DMS153 treated with DMSO at 0.1 percent for 48 hours (cell line): ENCODE results near the gene KRTAP10-3.
"Not testable (repeated sequence)": the region's sequence is repeated elsewhere in the genome, so short reads cannot be mapped to it uniquely, and the experiment has no call there.

Experiments used
- DNase-seq: peaks from one replicate; lab custom pipeline; 2025; ENCODE audit not compliant: unreplicated experiment; lab: John Stamatoyannopoulos, UW

The KRTAP10-3 gene

DNA sequence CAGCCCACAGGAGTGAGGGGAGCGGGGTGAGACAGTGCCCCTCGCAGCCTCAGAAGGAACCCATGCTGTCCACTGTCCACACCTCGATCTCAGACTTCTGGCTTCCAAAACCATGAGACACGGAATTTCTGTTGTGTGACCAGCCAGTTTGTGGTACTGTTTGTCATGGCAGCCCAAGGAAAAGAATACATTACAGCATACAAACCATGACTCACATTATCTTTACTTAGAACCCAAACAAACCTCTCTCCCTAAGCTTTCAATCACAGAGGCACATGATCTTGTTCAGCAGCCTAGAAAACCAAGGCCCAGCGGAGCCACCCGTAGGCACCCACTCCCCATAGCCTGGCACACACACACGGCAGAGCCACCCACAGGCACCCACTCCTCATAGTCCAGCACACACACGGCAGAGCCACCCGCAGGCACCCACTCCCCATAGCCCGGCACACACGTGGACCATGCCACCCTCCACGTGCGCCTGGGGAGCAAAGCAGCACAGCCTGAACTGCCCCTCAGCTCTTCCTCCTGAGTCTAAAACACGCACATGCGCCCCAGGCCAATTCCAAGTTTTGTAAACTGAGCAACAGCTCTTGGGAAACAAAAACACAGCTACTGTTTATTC lies 14.5 kb upstream of the KRTAP10-3 start:
- DNase-seq = no peak

DNA sequence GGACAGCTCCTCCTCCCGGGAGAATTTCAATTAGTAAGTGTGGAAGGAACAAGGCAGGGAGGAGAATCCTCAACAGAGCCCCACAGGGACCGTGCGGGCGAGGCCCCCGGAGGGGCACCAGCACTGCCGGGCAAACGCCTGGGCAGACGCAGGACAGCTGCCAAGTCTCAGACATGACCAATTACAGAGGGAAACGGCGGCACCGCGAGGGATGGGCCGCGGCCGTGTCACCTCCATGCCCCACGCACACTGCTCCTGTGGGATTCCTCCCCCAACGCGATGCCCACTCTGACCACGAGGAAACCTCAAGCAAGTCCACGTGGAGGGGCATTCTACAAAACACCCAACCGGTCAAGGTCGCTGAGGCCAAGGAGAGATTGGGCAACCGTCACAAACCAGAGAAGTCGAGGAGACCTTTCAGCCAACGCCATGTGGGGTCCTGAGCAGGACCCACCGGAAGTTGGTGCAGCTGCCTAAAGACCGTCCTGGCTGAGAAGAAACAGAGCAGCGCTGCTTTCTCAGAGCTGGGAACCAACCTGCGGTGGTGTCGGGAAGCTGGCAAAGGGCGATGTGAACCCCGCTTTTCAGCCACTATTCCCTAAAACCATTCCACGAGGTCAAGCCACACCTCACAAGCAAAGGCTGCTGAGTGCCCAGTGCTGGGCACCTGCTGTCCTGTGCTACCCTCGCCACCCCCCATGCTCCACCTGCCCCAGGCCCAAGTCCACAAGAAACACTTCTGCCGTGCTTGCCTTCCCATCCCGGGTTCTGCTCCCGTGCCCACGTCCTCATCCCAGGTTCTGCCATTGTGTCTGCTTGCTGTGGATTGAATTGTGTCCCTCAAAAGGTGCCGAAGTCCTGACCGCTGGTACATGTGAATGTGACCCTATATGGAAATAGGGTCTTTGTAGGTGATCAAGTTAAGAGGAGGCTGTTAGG lies 13.5 kb upstream of the KRTAP10-3 start:
- no peak for DNase-seq

DNA sequence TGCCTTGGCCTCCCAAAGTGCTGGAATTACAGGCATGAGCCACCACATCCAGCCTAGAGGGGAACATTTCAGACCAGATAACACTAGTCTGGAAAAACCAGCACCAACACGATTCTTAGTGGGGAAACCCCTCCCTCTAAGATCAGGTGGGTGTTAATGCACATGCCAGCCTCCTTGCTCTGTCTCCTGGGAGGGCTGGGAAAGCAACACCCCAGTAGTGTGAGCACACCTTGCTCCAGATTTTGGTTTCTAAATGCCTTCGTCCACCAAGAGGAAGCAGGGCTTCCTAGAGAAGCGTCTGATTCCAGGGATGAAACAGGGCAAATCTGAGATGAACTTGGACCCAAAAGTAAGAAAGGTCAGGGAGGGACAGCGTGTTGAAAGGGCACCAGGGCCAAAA lies 12.7 kb upstream of the KRTAP10-3 start:
- no peak for DNase-seq

DNA sequence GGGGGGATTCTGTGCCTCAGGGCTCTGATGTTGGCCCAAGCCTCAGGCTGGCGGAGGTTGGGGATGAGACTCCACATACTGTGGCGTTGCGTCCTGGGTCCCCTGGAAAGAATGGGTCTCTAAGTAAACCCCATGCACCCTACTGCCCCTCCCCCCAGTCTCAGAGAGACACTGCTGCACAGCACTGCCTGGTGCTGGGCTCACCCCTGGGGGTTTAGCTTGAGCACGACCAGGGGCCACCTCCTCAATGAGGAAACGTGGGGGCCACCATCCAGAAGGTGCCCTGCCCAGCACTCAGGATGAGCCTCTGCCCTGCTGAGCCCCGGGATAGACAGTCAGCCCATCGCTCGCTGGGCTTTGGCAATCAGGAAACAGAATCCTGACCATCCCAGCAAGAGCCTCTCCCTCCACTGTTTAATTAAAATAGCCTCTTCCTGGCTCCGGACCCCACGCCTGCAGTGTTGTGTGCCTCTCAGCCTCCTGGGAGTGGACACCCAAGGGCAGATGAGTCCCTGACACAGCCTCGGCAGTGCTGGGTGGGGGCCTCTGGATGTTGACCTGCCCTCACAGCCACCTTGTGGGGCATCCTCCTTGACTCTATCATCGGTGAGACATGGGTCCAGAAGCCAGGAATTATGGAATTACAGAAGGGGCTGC lies 11.4 kb upstream of the KRTAP10-3 start:
- DNase-seq = no peak

DNA sequence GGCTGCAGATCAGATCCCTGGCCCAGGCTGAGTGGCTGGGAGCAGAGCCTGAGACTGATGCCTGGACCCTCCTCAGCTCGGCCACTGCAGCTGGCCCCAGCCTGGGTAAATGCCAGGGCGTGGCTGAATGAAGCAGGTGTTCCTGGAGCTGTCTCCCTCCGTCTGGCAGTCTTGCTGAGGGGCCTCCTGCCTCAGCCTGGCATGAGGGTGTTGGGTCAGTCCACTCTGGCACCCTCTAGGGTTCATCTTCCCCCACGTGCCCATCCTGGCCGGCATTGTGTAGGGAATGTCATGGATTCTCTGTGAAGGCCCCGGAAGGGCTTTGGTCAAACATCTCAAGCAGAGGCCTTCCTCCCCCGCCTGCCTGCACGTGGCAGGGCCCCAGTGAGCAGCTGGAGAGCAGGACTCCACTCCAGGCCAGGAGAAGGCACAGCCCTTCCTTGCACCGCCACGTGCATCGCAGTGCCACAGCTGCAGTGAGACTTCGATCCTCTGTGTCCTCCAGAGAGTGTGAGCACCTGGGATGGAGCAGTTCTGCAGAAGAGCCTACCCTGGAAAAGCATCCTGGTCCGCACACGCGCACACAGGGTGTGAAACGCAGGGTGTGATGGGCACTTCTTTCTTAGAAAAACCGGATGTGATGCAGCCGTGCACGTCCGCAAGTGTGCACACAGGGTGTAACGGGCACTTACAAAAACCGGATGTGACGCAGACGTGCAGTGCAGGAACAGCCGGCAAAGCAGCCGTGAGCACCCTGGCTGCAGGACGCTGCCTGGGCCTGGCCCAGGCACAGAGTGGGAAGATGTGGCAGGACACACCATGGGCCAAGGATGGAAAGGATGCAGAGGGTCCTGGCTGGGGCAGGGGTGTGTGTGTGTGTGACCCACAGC lies 10.3 kb upstream of the KRTAP10-3 start:
- no peak for DNase-seq

DNA sequence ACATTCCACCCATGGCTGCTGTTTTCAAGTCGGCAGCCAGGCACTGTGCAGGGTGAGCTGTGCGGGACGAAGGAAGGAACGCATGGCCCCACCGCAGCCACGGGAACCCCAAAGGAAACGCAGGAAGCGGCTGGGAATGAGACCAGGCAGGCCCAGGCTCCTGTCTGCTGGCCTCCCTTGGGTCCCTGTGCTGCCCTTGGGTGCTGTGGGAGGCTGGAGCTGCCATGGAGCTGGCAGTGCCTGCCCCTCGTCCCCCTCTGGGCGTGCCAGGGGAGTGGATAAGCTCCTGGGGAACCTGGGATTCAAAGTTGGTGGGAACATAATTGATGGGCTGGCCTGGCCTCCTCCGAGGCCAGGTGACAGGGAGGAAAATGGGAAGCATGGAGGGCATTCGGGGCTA lies 9.7 kb upstream of the KRTAP10-3 start:
- DNase-seq = no peak

DNA sequence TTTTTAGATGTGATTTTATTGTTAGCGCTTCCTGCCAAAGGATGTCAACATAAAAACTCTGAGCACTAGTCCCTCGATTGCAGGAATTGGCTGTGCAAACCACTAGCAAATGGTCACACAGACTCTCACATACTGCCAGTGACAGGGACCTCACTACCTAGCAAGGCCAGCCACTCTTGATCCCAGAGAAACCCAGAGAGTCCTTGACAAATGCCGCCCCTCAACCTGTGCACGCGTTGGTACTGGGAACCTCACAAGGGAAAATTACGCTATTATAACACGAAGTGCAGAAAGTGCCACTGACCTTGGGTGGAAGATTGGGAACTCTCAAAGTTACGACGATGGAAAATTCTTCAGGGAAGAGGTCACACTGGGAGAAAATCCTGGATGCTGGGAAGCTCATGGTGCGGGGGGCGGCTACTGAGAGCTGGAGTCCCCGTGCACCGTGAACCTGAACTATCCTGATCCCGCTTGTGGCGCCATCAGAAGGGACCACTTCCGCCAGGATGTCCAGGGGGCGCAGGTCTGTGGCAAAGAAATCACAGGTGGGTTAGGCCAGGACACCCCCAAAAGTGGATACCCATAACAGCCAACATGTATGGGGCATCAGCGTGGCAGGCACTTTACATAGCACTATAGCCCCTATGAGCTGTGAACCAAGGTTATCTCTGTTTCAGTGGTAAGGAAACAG lies 9.0 kb upstream of the KRTAP10-3 start:
- DNase-seq = no peak

DNA sequence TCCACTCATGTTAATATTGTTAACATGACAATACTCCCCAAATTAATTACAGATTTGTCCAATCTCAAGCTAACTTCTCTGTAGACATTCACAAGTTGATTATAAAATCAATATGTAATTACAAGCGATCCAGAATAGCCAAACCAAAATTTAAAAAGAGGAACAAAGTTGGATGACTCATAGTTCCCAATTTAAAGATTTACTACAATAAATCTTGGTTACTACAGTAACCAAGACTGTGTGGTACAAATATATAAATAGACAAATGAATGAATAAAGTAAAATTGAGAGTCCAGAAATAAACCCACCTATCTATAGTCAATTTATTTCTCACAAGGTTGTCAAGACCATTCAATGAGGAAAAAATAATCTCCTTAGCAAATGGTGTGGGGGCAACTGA lies 7.8 kb upstream of the KRTAP10-3 start:
- no peak for DNase-seq

DNA sequence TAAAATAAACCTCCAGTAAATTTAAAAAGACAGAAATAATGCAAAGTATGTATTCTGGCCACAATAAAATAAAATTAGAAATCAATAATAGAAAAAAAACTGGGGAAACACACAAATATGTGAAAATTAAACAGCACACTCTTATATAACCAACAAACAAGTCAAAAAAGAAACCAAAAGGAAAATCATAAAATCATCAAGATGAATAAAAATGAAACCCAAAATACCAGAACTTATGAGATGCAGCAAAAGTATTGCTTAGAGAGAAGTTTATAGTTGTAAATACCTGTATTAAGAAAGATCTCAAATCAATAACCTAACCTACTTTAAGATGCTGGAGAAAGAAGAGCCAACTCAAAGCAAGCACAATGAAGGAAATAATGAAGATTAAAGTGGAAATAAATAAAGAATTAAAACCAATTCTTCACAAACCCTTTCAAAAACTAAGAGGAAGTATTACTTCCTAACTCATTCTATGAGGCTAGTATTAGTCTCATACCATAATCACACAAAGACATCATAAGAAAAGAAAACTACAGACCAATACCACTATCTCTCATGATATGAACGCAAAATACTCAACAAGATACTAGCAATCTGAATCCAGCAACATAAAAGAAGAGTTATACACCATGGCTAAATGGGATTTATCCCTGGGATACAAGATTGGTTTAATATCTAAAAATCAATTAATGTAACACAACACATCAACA lies 6.4 kb upstream of the KRTAP10-3 start:
- no peak for DNase-seq

DNA sequence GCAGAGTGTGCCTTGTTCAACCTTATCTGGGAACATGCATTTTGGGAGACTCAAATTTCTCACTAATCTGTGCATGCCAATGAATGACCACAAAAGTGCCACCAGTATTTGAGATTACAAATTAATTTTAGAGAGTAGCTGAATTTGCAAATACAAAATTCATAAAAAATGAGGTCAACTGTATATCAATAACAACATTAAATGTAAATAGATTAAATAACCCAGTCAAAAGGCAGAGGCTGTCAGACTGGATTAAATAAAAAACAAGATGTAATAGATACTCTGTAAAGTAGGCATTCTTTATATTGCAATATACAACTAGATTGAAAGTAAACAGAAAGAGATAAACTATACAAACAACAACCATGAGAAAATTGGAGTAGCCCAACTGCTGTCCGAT lies 5.5 kb upstream of the KRTAP10-3 start:
- no peak for DNase-seq

DNA sequence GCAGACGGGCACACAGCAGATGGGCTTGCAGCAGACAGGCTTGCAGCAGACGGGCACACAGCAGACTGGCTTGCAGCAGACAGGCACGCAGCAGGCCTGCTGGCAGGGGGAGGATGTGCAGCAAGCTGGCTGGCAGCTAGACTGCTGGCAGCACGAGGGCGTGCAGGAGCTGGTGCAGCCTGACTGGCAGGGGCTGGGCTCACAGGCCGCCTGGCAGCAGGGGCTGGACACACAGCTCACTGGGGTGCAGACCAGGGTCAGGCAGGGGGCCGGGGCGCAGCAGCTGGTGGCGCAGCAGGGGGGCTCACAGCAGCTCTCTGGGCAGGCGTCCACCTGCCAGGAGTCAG lies 293 bp downstream of the KRTAP10-3 start:
- not testable (repeated sequence) for DNase-seq

DNA sequence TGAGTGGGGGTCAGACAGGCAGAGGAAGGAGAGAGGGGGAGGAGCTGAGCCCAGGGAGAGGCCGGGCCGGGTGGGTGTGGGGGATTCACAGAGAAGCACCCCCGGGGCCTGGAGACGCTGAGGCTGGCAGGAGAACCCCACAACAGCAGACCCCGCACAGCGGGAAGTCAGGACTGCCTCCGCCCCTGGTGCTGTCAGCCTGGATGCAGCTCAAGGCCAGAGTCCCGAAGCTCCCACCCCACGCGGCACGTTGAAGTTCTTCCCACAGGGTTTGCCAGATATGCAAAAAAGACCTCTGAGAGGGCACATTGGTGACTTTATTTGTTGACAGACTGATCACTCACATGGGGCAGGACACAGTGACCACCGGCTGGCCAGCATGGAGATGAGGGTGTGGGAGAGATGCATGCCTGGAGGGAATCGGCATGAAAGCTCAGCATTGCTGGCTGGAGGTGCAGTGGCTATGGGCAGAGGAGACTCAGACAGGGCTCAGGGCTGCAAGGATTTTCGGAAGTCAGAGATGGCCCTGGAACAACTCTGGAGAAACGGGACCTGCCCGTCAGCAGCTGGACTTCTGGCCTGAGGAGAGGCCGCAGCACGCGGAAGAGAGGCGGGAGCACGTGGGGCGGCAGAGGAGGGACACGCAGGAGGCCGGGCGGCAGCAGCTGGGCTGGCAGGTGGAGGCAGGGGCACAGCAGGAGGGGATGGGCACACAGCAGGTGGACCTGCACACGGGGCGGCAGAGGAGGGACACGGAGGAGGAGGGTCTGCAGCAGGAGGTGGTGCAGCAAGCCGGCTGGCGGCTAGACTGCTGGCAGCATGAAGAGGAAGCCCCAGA lies 885 bp downstream of the KRTAP10-3 start:
- DNase-seq = no peak

DNA sequence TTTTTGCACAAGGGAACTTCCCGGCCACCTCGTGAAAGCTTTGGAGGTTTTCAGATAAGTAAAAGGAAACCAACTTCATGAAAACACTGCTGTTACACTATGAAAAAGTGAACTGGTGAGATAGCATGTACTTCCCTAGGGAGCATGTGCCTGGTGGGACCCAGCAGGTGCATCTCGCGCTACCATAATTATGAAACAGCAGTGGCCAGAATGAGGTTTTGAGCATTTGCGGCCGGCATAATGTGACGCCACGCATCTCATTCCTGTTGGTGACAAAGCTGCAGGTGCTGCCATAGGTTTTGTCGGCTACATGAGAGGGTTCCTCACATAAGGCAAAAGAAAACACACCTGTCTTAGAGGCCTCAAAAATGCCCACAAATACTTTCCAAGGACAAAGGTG lies 1.7 kb downstream of the KRTAP10-3 start:
- DNase-seq = no peak

DNA sequence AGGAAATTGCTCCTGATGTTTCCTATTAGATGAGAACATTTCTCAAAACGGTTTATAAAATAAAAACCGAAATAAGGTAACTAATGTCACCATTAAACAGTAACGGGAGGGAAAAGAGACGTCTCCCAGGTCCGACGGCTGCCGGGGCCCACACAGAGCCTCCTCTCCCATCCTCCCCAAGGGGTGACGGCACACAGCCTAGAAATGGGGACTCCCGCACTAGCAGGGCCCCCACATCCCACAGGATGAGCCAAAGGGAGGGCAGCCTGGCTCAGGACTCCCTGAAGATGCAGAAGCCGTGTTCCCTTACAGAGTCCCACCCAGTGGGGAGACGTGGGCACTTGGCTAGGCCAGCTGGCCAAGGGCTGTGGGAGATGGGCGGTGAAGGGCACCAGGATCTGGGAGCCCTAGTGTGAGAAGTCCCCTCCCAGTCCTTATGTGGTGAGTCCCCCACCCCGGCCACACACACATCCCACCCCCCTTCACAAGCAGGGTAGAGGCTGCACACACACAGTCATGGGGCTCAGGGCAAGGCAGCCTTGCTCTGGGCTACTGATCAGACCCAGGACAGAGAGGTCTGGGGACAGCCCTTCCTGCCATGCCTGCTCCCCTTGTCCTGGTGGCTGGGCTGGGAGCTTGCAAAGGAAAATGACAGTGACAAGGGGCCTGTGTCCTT lies 3.3 kb downstream of the KRTAP10-3 start:
- no peak for DNase-seq

DNA sequence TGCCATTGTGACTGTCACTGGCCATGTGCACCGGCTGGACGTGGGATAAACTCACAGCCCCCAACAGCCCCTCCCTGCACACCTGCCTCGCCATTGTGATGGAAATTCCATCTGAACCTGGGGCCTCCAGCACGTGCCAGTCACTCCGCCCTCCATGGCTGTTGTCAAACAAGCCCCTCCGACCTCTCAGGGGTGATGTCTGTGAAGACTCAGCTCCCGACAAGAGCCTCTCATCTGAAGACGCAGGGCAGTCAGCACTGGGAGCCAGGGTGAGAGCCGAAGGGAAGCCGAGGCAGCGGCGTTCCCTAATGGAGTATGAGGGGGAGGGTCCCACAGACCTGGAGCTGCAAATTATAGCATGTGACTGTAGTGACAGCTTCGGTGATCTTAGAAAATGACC lies 5.9 kb downstream of the KRTAP10-3 start:
- DNase-seq = no peak

DNA sequence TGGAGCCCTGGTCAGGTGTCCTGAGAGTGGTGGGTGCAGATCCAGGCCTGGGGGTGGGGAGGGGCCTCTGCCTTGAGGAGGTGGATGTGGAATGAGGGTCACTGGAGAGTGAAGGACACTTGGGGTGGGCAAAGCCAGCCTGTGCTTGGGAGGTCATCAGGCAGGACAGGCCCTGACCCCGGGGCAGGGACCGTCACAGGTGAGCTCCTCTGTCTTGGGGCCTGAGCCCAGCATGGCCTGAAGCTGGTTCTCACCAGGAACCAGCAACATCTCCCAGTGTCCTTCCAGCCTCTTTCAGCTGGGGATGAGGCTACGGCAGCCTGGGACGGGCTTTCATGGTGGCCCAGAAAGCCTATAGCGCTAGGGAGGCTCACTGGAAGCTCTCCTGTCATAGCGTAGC lies 6.5 kb downstream of the KRTAP10-3 start:
- no peak for DNase-seq

DNA sequence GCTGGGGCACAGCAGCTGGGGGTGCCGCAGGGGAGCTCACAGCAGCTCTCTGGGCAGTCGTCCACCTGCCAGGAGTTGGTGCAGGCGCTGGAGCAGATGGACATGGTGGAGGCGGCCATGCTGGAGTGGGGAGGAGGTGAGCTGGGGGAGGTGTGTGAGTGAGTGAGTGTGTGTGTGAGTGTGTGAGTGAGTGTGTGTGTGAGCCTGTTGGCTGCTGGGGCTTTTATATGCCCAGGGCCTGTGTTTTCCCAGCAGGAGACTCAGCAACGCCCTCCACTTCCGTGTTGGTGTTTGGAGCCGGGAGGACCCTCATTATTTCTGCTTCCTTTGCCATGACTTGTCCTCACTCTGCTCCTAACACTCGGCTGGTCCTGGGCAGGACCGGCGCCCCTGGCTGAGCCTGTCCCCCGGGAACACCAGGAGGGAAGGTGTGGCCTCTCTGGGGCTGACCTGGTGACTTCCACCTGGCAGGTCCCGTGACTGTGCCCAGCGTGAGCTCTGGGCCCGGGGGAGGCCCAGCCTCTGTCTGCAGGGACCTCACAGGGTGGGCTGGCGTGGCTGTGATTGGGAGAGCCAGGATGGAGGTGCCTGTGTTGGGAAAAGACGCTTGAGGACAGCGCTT lies 7.1 kb downstream of the KRTAP10-3 start, which contains the start of gene KRTAP10-2:
Gene KRTAP10-2 (minus strand): TSS at position 166 of the 622 bp plus-strand sequence. CDS start 47 bp downstream, at position 119.
- no peak for DNase-seq

DNA sequence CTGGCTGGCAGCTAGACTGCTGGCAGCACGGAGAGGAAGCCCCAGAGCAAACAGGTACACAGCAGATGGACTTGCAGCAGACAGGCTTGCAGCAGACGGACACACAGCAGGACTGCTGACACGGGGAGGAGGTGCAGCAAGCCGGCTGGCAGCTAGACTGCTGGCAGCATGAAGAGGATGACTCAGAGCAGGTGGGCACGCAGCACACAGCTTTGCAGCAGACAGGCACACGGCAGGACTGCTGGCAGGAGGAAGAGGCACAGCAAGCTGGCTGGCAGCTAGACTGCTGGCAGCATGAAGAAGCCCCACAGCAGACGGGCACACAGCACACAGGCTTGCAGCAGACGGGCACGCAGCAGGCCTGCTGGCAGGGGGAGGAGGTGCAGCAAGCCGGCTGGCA lies 7.8 kb downstream of the KRTAP10-3 start:
- no peak for DNase-seq
